SU-DHL-6 (cell line): ENCODE measurements around the gene FAT1.

ENCODE experiments used
- H2AFZ ChIP-seq: fragments of 200-600 bp; sonication (generic); 2 replicates; pipeline ENCODE4 v1.6.1; 2014; ENCODE audit warnings: low read depth, mild to moderate bottlenecking, moderate library complexity, mixed read lengths, antibody characterized with exemption, low read length; ENCODE audit not compliant: severe bottlenecking
- H3F3A ChIP-seq: fragments of 200-600 bp; shearing (Covaris generic); 2 replicates; pipeline ENCODE4 v1.6.0; 2016; ENCODE audit warnings: antibody characterized with exemption, mild to moderate bottlenecking; ENCODE audit not compliant: insufficient read depth
- H3K27ac ChIP-seq: fragments of 200-600 bp; sonication (generic); 2 replicates; pipeline ENCODE4 v1.5.1; 2016; ENCODE audit warnings: low read depth, mild to moderate bottlenecking, low read length, moderate library complexity, mixed read lengths
- H3K27me3 ChIP-seq: fragments of 200-600 bp; sonication (generic), shearing (Covaris generic); 2 replicates; pipeline ENCODE4 v1.6.0; 2014; ENCODE audit warnings: mild to moderate bottlenecking, low read length
- H3K36me3 ChIP-seq: fragments of 200-600 bp; sonication (generic); 2 replicates; pipeline ENCODE4 v1.6.1; 2014; ENCODE audit warnings: mild to moderate bottlenecking, low read length, mixed read lengths
- H3K4me2 ChIP-seq: fragments of 300-600, 200-600 bp; shearing (Covaris generic), sonication (generic); 2 replicates; pipeline ENCODE4 v1.6.0; 2014; ENCODE audit warnings: low read length, low read depth, mild to moderate bottlenecking; ENCODE audit not compliant: poor library complexity, severe bottlenecking
- H3K4me3 ChIP-seq: fragments of 200-600 bp; sonication (generic); 2 replicates; pipeline ENCODE4 v1.5.1; 2014; ENCODE audit warnings: antibody characterized with exemption, low read length, mild to moderate bottlenecking, mixed read lengths; ENCODE audit not compliant: insufficient read depth, poor library complexity, severe bottlenecking
- H3K79me2 ChIP-seq: fragments of 200-600 bp; sonication (generic); 2 replicates; pipeline ENCODE4 v1.6.1; 2014; ENCODE audit warnings: mild to moderate bottlenecking, low read length, moderate library complexity; ENCODE audit not compliant: insufficient read depth
- H3K9ac ChIP-seq: fragments of 200-600 bp; sonication (generic); 2 replicates; pipeline ENCODE4 v1.7.0; 2014; ENCODE audit warnings: mild to moderate bottlenecking, low read length
- H3K9me2 ChIP-seq: fragments of 200-600 bp; sonication (generic); replicated peaks from 2 replicates; pipeline ENCODE4 v1.6.1; 2014; ENCODE audit warnings: low read length; ENCODE audit not compliant: insufficient read depth
- H3K9me3 ChIP-seq: fragments of 200-600 bp; sonication (generic); 2 replicates; pipeline ENCODE4 v1.6.1; 2014; ENCODE audit warnings: low read length, mixed read lengths; ENCODE audit not compliant: insufficient read depth
- H4K20me1 ChIP-seq: fragments of 200-600 bp; sonication (generic); 2 replicates; pipeline ENCODE4 v1.6.1; 2014; ENCODE audit warnings: low read depth, mild to moderate bottlenecking, antibody characterized with exemption, low read length, moderate library complexity, mixed read lengths
- CTCF ChIP-seq: fragments of 200-600 bp; sonication (generic); IDR thresholded peaks from one replicate; pipeline ENCODE4 v1.5.1; 2017; ENCODE audit warnings: antibody characterized with exemption, mild to moderate bottlenecking, low read length, moderate library complexity; ENCODE audit not compliant: insufficient read depth, poor library complexity, severe bottlenecking
- EZH2phosphoT487 ChIP-seq: fragments of 200-600 bp; sonication (generic), shearing (Covaris generic); conservative IDR thresholded peaks from 2 replicates; pipeline ENCODE4 v1.6.1; 2018; ENCODE audit warnings: mild to moderate bottlenecking, antibody characterized with exemption, low read length, moderate library complexity, mixed read lengths

The FAT1 gene

GRCh38 chr4:186553717-186554116 is 169.9 kb downstream of the FAT1 start:
- H3K9me2 ChIP-seq = no peaks in the 10 kb centered on the region
- H3K4me2 ChIP-seq = no peak overlapping the region
- no peaks in the 10 kb centered on the region for H3K9me3 ChIP-seq
- H3K9ac ChIP-seq = no peak overlapping the region
- no peaks in the 10 kb centered on the region for H3F3A ChIP-seq
- no peaks in the 10 kb centered on the region for H4K20me1 ChIP-seq
- H3K4me3 ChIP-seq = no peak overlapping the region
- no peaks in the 10 kb centered on the region for H3K79me2 ChIP-seq
- no peaks in the 10 kb centered on the region for H3K36me3 ChIP-seq
- no peaks in the 10 kb centered on the region for H3K27me3 ChIP-seq
- TF ChIP-seq CTCF (no peak), EZH2phosphoT487 (no peak)
- no peak overlapping the region for H2AFZ ChIP-seq
- H3K27ac ChIP-seq = no peak overlapping the region

GRCh38 chr4:186551849-186552248 is 171.8 kb downstream of the FAT1 start:
- H4K20me1 ChIP-seq = no peaks in the 10 kb centered on the region
- no peak overlapping the region for H3K27ac ChIP-seq
- H2AFZ ChIP-seq = no peak overlapping the region
- H3F3A ChIP-seq = no peaks in the 10 kb centered on the region
- no peaks in the 10 kb centered on the region for H3K9me2 ChIP-seq
- no peaks in the 10 kb centered on the region for H3K36me3 ChIP-seq
- H3K9ac ChIP-seq = no peak overlapping the region
- H3K4me3 ChIP-seq = no peak overlapping the region
- no peaks in the 10 kb centered on the region for H3K27me3 ChIP-seq
- H3K79me2 ChIP-seq = no peaks in the 10 kb centered on the region
- H3K4me2 ChIP-seq = no peak overlapping the region
- no peak for TF ChIP-seq CTCF
- H3K9me3 ChIP-seq = no peaks in the 10 kb centered on the region

- no peak overlapping the region for H2AFZ ChIP-seq
- no peak overlapping the region for H3K9ac ChIP-seq
- H3K4me2 ChIP-seq = no peak overlapping the region
- no peaks in the 10 kb centered on the region for H3K27me3 ChIP-seq
- no peaks in the 10 kb centered on the region for H3K9me3 ChIP-seq
- H3K36me3 ChIP-seq = no peaks in the 10 kb centered on the region
- H3F3A ChIP-seq = no peaks in the 10 kb centered on the region
- no peaks in the 10 kb centered on the region for H3K79me2 ChIP-seq
- H3K27ac ChIP-seq = no peak overlapping the region
- no peaks in the 10 kb centered on the region for H3K9me2 ChIP-seq
- H4K20me1 ChIP-seq = no peaks in the 10 kb centered on the region
- TF ChIP-seq CTCF (no peak), EZH2phosphoT487 (no peak)
- H3K4me3 ChIP-seq = no peak overlapping the region
Measured at GRCh38 chr4:186545436-186545835, 178.2 kb downstream of the FAT1 start.

GRCh38 chr4:186543206-186543605 is 180.4 kb downstream of the FAT1 start:
- Histone ChIP-seq H3K79me2 (no peaks in the 10 kb centered on the region), H3K9ac (no peak overlapping the region), H3K4me3 (no peak overlapping the region), H2AFZ (no peak overlapping the region), H3K9me2 (no peaks in the 10 kb centered on the region), H3F3A (no peaks in the 10 kb centered on the region), H3K9me3 (peaks cover 5% of the 10 kb centered on the region; the same call in 1 of the 2 replicates), H3K27me3 (no peaks in the 10 kb centered on the region), H4K20me1 (no peaks in the 10 kb centered on the region), H3K27ac (no peak overlapping the region), H3K36me3 (no peaks in the 10 kb centered on the region), H3K4me2 (no peak overlapping the region)
- TF ChIP-seq EZH2phosphoT487 (no peak), CTCF (no peak)
